Fibroblast of the aortic adventitia (primary cell): ENCODE results near the gene RIMS3. TPM values are rescaled to one million over a fixed set of nuclear protein-coding genes. Genes with fewer than 3 reads are reported as not detected.

Experiments
- DNase-seq: peaks from one replicate; pipeline ENCODE4 v3.0.0-alpha.2; 2010; ENCODE audit warnings: low read depth
- H3K4me3 ChIP-seq: 2 replicates; pipeline ENCODE4 v1.5.1; 2011; ENCODE audit warnings: low read depth, mild to moderate bottlenecking, control low read depth, low read length, moderate library complexity
- total RNA-seq: library from RNA; depleted of rRNA; stranded (reverse); fragments of >200 nt; gene quantifications from 2 replicates; pipeline ENCODE4 v1.2.3, GENCODE V29; 2012; ENCODE audit warnings: low replicate concordance
- TF ChIP-seq, protein P1 (sequence below): IDR thresholded peaks from 2 replicates; pipeline ENCODE4 v1.5.1; 2011; ENCODE audit warnings: mild to moderate bottlenecking, low read length, control low read depth, inconsistent platforms; ENCODE audit not compliant: insufficient read depth

RIMS3 gene
- total RNA-seq, 1 donor: 0.36 TPM

DNA sequence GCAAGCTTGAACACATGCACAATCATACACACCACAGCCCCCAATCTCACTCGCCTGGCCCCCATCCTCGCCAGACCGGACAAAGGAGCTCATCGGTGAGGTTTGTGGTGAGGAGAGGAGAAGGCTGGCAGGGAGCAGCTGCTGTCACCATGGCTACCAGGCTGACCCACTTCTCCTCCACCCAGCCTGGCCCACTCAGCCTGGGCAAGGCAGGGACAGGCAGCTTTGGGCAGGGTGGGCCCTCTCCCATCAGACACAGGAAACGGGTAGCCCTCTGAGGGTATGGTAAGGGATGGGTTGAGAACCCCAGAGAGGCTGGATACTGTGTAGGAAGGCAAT lies 15.9 kb downstream of the RIMS3 start:
- TF ChIP-seq, protein P1, sequence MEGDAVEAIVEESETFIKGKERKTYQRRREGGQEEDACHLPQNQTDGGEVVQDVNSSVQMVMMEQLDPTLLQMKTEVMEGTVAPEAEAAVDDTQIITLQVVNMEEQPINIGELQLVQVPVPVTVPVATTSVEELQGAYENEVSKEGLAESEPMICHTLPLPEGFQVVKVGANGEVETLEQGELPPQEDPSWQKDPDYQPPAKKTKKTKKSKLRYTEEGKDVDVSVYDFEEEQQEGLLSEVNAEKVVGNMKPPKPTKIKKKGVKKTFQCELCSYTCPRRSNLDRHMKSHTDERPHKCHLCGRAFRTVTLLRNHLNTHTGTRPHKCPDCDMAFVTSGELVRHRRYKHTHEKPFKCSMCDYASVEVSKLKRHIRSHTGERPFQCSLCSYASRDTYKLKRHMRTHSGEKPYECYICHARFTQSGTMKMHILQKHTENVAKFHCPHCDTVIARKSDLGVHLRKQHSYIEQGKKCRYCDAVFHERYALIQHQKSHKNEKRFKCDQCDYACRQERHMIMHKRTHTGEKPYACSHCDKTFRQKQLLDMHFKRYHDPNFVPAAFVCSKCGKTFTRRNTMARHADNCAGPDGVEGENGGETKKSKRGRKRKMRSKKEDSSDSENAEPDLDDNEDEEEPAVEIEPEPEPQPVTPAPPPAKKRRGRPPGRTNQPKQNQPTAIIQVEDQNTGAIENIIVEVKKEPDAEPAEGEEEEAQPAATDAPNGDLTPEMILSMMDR: no peak
- no peak for DNase-seq
- H3K4me3 ChIP-seq: no peak overlapping the region

DNA sequence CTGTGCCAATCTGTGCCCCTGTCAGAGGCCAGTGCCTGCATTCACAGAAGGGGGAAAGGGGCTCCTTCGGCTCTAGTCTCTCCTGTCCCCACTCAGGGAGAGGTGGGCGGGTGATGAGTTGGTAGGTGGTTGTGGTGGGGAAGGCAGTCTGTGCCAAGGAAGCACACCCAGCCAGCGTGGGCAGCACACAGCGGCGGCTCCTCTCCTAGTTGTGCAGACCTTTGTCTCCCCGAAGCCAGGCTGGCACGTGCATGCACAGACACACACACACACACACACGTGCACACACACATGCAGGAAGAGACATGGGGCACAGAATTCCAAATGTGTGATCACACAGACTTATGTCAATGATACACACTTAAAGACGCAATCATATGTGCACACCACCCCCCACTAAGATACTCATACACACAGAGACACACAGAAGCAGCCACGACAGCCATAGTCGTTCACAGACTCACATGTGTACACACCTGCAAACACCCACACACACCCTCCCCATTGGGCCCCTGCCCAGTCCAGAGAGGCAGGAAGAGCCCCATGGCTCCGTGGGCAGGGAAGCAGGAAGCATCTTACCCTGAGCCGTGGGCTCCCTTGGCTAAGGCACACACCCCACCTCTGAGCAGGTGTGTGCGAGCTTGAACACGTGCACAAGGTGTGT lies 16.4 kb downstream of the RIMS3 start:
- no peak for DNase-seq
- no peak overlapping the region for H3K4me3 ChIP-seq
- TF ChIP-seq, protein P1: no peak

DNA sequence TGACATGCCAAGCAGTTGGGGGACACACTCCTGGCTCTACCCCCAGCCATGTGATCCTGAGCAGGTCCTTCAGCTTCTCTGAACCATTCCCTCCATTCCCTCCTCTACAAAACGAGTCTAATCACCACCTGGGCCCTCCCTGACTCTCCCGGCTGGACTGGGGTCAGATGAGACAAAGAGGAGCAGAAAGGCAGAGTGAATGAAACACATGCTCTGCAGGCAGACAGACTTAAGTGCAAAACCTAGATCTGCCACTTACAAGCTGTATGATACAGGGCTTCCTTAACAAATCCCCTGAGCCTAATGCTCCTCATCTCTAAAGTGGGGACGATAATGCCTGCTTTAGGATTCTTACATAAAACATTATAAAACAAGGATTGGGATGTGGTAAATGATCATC lies 17.3 kb downstream of the RIMS3 start:
- H3K4me3 ChIP-seq: no peak overlapping the region
- TF ChIP-seq, protein P1: no peak
- DNase-seq: no peak

DNA sequence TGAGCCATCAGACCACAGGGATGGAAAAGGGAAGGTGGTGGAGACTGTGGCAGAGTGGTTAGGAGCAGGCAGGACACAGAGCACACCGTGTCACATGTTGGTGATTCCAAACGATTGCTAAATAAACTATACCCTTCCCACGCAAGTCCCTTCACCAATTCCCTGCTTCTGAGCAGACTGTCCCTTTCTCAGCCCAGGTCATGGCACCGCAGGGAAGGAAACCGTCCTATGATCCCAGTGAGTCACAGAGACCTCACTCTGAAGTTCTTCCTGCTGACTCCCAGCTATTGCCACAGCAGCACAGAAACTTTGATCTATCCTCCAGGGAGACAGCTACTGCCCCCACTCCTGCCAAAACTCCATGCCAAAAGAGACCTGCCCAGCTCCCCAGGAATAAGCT lies 19.2 kb downstream of the RIMS3 start:
- peak; percentile 20 for DNase-seq
- TF ChIP-seq, protein P1: no peak
- no peak overlapping the region for H3K4me3 ChIP-seq

DNA sequence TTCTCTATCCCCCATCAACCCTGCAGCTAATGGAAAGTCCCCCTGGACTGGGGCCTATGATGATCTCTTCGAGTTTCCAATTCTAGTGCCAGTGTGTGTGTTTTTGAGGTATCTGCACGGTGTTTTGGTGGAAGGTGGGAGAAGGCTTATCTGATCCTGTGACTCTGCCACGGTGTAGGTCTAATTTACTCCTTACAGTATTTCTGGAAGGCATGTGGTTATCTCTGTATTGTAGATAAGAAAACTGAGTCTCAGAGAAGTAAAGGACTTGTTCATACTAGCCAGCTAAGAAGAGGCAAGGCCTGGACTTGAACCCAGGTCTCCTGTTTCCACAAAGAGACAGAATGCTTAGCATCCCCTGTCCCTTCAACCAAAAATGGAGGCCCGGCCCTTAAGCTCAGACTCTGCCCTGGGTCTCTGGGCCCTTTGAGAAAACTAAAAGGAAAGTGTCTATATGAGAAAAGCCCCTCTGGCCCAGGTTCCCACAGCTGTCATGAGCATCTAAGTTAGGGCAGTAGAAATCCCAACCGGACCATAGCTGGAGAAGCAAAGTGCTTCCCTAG lies 20.3 kb downstream of the RIMS3 start:
- H3K4me3 ChIP-seq: no peak overlapping the region
- no peak for DNase-seq
- TF ChIP-seq, protein P1: no peak

DNA sequence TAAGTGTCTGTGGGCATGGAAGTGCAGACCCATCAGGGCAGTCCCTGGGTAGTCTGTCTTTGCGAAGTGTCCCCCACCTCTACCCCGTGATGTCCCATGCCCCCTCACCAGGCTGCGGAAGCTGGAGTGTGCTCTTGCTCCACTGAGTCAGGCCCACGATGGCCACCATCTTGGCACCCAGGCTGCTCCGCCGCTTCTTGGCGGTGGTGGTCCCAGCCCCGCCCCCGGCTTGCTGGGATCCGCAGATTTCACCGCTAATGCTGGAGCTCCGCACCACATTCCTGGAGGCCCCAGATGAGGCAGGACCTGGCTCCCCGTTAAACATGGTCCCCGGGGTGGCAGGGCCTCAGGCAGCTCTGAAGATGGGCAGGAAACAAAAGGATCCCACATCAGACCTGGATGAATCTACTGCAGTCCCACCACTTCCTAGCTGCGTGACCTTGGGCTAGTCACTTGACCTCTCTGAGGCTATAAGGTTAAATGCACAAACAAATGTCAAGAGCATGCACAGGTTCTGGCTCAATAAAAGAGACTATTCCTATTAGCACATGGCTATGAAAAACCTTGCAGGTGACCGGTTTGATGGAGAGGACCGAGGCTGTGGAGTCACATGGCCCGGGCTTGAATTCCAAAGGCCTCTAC lies 23.8 kb downstream of the RIMS3 start:
- no peak for DNase-seq
- TF ChIP-seq, protein P1: no peak
- no peak overlapping the region for H3K4me3 ChIP-seq
